HepG2 (cell line): ENCODE measurements around the gene ACTN4. TPM values are rescaled to one million over a fixed set of nuclear protein-coding genes. Genes with fewer than 3 reads are reported as not detected.

ENCODE experiments used
- ASH2L ChIP-seq: fragments of 300-600, 200-600 bp; sonication (generic); IDR thresholded peaks from 2 replicates; pipeline ENCODE4 v1.7.0; 2017; ENCODE audit warnings: low read depth, mild to moderate bottlenecking, moderate library complexity, mixed read lengths, low read length; ENCODE audit not compliant: insufficient read length
- KDM3A ChIP-seq: IDR thresholded peaks from 2 replicates; pipeline ENCODE4 v1.6.1; 2018; ENCODE audit warnings: low read depth, missing compliant biosample characterization
- MTA1 ChIP-seq: sonication (generic); formaldehyde crosslinking; IDR thresholded peaks from 2 replicates; pipeline ENCODE4 v1.4.0; 2020; ENCODE audit warnings: missing genetic modification reagents, mild to moderate bottlenecking, borderline replicate concordance
- NCOA2 ChIP-seq: sonication (generic); formaldehyde crosslinking; IDR thresholded peaks from 2 replicates; pipeline ENCODE4 v1.8.0; 2022; ENCODE audit warnings: inconsistent platforms
- NFKB2 ChIP-seq: sonication (generic); formaldehyde crosslinking; IDR thresholded peaks from 2 replicates; pipeline ENCODE4 v1.4.0; 2020; ENCODE audit warnings: missing genetic modification reagents, borderline replicate concordance
- REPIN1 ChIP-seq: sonication (generic); formaldehyde crosslinking; IDR thresholded peaks from 2 replicates; pipeline ENCODE4 v1.8.0; 2022; ENCODE audit warnings: missing genetic modification reagents, low read depth, mild to moderate bottlenecking, borderline replicate concordance
- SP2 ChIP-seq: sonication (generic); formaldehyde crosslinking; IDR thresholded peaks from 2 replicates; pipeline ENCODE4 v1.5.1; 2020; ENCODE audit warnings: mild to moderate bottlenecking, missing genetic modification reagents
- ZFP90 ChIP-seq: sonication (generic); formaldehyde crosslinking; IDR thresholded peaks from 2 replicates; pipeline ENCODE4 v1.8.0; 2022; ENCODE audit warnings: missing genetic modification reagents, mild to moderate bottlenecking, inconsistent platforms, borderline replicate concordance
- ZNF382 ChIP-seq: sonication (generic); formaldehyde crosslinking; IDR thresholded peaks from 2 replicates; pipeline ENCODE4 v1.5.0; 2020; ENCODE audit warnings: missing genetic modification reagents, mild to moderate bottlenecking, borderline replicate concordance
- ZNF747 ChIP-seq: sonication (generic); formaldehyde crosslinking; IDR thresholded peaks from 2 replicates; pipeline ENCODE4 v1.8.1; 2023; ENCODE audit warnings: missing genetic modification reagents, mild to moderate bottlenecking, borderline replicate concordance
- ZSCAN12 ChIP-seq: sonication (generic); formaldehyde crosslinking; IDR thresholded peaks from 2 replicates; pipeline ENCODE4 v1.9.0; 2021; ENCODE audit warnings: mild to moderate bottlenecking, missing genetic modification reagents
- ZSCAN9 ChIP-seq: IDR thresholded peaks from 2 replicates; pipeline ENCODE4 v1.6.1; 2016; ENCODE audit warnings: borderline replicate concordance
- polyA plus RNA-seq, 8 experiments: library from polyadenylated mRNA; depleted of rRNA in 3 of 8; stranded (reverse) in 7 of 8; unstranded in 1 of 8; fragments of >200 nt; fragmentation: Illumina TruSeq in 4 of 8; extraction: Trizol in 4 of 8; gene quantifications; 2 replicates each; pipeline versions ENCODE4 v1.2.1 to v1.2.3, GENCODE V29; 2011 to 2016; ENCODE audit warnings: low read depth in 4 of 8, missing spikeins in 1 of 8, mixed read lengths in 1 of 8; ENCODE audit not compliant: insufficient read depth in 1 of 8
- total RNA-seq, 5 experiments: library from RNA; depleted of rRNA; stranded (reverse); fragments of >200 nt; fragmentation: Illumina TruSeq; extraction: Trizol; gene quantifications; 2 replicates each; pipeline ENCODE4 v1.2.3, GENCODE V29; 2016; ENCODE audit warnings: low read depth in 1 of 5
- TF ChIP-seq, protein P1 (sequence below): IDR thresholded peaks from 2 replicates; pipeline ENCODE4 v1.6.1; 2016; ENCODE audit warnings: low read depth, control low read depth
- TF ChIP-seq, protein P2 (sequence below): sonication (generic); formaldehyde crosslinking; IDR thresholded peaks from 2 replicates; pipeline ENCODE4 v1.5.1; 2020; ENCODE audit warnings: missing genetic modification reagents, mild to moderate bottlenecking, borderline replicate concordance
- TF ChIP-seq, protein P3 (sequence below): sonication (generic); formaldehyde crosslinking; IDR thresholded peaks from 2 replicates; pipeline ENCODE4 v1.4.0; 2020; ENCODE audit warnings: missing genetic modification reagents
- TF ChIP-seq, protein P4 (sequence below): sonication (generic); formaldehyde crosslinking; IDR thresholded peaks from 2 replicates; pipeline ENCODE4 v1.4.0; 2020; ENCODE audit warnings: missing genetic modification reagents, borderline replicate concordance
- TF ChIP-seq, protein P5 (sequence below): sonication (generic); formaldehyde crosslinking; IDR thresholded peaks from 2 replicates; pipeline ENCODE4 v1.5.1; 2020; ENCODE audit warnings: missing genetic modification reagents, mild to moderate bottlenecking, borderline replicate concordance
- TF ChIP-seq, protein P6 (sequence below): sonication (generic); IDR thresholded peaks from 2 replicates; pipeline ENCODE4 v1.6.1; 2016; ENCODE audit warnings: low read depth, borderline replicate concordance

Gene ACTN4
- total and polyA plus RNA-seq, 2 of the 13 experiments (the other 11 are each of a cell fraction or from before 2014, with no cell fraction given), result 171 to 192 TPM

DNA sequence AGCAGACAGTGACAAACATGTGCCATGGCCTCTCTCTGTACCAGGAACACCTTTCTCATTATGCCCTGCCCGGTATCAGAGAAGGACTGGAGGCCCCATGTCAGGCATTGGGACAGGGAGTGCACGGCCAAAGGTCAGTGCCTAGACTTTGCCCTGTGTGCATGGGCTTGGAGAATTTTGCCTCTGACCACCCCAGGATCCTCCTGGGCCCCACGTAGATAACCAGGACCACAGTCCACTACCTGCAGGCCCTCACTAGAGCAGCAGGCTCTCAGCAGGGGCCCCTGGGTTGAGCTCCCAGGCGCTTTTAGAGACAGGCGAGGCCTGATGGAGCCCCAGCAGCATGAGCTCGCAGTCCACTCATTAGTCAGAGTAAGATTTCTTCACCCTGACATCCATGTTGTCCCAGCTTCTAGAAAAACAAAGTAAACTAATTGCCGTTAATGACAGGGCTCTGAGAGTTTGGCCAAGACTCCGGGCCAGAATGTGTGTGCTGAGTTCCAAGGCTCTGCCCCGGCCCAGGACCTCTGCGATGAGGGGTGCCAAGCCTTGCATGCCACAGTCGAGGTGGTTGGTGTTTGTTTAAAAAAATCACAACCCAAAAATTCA lies 54.1 kb downstream of the ACTN4 start (continued):
- TF ChIP-seq ASH2L (peak; percentile 98), ZSCAN12 (no peak), ZNF747 (CRISPR knock-in tag) (peak; percentile 87), KDM3A (CRISPR knock-in tag) (0 out of 2 replicates have a peak, but pooled peaks have one; percentile 38), ZNF382 (CRISPR knock-in tag) (no peak), ZSCAN9 (CRISPR knock-in tag) (no peak), MTA1 (CRISPR knock-in tag) (peak; percentile 98; the same call in 1 of the 2 replicates), SP2 (CRISPR knock-in tag) (no peak), REPIN1 (CRISPR knock-in tag) (peak; percentile 40; the same call in 1 of the 2 replicates), NFKB2 (CRISPR knock-in tag) (no peak), ZFP90 (CRISPR knock-in tag) (0 out of 2 replicates have a peak, but pooled peaks have one; percentile 55), NCOA2 (CRISPR knock-in tag) (peak; percentile 89)
- TF ChIP-seq, protein P1, sequence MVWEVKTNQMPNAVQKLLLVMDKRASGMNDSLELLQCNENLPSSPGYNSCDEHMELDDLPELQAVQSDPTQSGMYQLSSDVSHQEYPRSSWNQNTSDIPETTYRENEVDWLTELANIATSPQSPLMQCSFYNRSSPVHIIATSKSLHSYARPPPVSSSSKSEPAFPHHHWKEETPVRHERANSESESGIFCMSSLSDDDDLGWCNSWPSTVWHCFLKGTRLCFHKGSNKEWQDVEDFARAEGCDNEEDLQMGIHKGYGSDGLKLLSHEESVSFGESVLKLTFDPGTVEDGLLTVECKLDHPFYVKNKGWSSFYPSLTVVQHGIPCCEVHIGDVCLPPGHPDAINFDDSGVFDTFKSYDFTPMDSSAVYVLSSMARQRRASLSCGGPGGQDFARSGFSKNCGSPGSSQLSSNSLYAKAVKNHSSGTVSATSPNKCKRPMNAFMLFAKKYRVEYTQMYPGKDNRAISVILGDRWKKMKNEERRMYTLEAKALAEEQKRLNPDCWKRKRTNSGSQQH, result peak; percentile 78; the same call in 1 of the 2 replicates
- TF ChIP-seq, protein P2, sequence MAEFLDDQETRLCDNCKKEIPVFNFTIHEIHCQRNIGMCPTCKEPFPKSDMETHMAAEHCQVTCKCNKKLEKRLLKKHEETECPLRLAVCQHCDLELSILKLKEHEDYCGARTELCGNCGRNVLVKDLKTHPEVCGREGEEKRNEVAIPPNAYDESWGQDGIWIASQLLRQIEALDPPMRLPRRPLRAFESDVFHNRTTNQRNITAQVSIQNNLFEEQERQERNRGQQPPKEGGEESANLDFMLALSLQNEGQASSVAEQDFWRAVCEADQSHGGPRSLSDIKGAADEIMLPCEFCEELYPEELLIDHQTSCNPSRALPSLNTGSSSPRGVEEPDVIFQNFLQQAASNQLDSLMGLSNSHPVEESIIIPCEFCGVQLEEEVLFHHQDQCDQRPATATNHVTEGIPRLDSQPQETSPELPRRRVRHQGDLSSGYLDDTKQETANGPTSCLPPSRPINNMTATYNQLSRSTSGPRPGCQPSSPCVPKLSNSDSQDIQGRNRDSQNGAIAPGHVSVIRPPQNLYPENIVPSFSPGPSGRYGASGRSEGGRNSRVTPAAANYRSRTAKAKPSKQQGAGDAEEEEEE (CRISPR knock-in tag), result no peak
- TF ChIP-seq, protein P3, sequence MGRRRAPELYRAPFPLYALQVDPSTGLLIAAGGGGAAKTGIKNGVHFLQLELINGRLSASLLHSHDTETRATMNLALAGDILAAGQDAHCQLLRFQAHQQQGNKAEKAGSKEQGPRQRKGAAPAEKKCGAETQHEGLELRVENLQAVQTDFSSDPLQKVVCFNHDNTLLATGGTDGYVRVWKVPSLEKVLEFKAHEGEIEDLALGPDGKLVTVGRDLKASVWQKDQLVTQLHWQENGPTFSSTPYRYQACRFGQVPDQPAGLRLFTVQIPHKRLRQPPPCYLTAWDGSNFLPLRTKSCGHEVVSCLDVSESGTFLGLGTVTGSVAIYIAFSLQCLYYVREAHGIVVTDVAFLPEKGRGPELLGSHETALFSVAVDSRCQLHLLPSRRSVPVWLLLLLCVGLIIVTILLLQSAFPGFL (CRISPR knock-in tag), result no peak
- TF ChIP-seq, protein P4, sequence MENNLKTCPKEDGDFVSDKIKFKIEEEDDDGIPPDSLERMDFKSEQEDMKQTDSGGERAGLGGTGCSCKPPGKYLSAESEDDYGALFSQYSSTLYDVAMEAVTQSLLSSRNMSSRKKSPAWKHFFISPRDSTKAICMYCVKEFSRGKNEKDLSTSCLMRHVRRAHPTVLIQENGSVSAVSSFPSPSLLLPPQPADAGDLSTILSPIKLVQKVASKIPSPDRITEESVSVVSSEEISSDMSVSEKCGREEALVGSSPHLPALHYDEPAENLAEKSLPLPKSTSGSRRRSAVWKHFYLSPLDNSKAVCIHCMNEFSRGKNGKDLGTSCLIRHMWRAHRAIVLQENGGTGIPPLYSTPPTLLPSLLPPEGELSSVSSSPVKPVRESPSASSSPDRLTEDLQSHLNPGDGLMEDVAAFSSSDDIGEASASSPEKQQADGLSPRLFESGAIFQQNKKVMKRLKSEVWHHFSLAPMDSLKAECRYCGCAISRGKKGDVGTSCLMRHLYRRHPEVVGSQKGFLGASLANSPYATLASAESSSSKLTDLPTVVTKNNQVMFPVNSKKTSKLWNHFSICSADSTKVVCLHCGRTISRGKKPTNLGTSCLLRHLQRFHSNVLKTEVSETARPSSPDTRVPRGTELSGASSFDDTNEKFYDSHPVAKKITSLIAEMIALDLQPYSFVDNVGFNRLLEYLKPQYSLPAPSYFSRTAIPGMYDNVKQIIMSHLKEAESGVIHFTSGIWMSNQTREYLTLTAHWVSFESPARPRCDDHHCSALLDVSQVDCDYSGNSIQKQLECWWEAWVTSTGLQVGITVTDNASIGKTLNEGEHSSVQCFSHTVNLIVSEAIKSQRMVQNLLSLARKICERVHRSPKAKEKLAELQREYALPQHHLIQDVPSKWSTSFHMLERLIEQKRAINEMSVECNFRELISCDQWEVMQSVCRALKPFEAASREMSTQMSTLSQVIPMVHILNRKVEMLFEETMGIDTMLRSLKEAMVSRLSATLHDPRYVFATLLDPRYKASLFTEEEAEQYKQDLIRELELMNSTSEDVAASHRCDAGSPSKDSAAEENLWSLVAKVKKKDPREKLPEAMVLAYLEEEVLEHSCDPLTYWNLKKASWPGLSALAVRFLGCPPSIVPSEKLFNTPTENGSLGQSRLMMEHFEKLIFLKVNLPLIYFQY (CRISPR knock-in tag), result 0 out of 2 replicates have a peak, but pooled peaks have one; percentile 30
- TF ChIP-seq, protein P5, sequence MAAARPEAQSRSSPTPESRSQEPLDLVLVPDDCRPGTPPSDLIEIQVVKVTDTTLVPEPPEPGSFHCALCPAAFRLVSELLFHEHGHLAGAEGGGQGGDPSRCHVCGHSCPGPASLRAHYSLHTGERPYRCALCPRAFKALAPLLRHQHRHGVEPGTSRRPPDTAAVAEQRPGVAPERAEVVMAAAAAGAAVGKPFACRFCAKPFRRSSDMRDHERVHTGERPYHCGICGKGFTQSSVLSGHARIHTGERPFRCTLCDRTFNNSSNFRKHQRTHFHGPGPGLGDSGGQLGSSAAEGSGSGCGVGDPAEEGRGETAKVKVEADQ (CRISPR knock-in tag), result 0 out of 2 replicates have a peak, but pooled peaks have one; percentile 39
- TF ChIP-seq, protein P6, sequence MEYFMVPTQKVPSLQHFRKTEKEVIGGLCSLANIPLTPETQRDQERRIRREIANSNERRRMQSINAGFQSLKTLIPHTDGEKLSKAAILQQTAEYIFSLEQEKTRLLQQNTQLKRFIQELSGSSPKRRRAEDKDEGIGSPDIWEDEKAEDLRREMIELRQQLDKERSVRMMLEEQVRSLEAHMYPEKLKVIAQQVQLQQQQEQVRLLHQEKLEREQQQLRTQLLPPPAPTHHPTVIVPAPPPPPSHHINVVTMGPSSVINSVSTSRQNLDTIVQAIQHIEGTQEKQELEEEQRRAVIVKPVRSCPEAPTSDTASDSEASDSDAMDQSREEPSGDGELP, result peak; percentile 52; the same call in 1 of the 2 replicates
